Neutrophil (primary cell): ENCODE data around the gene OBSCN.

Experiments used
- H3K27ac ChIP-seq: fragments of 200-600 bp; sonication (generic); 2 replicates; pipeline ENCODE4 v1.5.1; 2016; ENCODE audit warnings: mild to moderate bottlenecking, moderate library complexity
- H3K27me3 ChIP-seq: fragments of 200-600 bp; sonication (generic); 2 replicates; pipeline ENCODE4 v1.6.0; 2016; ENCODE audit warnings: mild to moderate bottlenecking
- H3K36me3 ChIP-seq: fragments of 200-600 bp; sonication (generic); 2 replicates; pipeline ENCODE4 v1.5.1; 2017
- H3K4me1 ChIP-seq, 2 experiments: fragments of 200-600 bp in 1 of 2; sonication (generic) in 1 of 2; 1 replicate in 1 of 2; 2 replicates in 1 of 2; pipeline versions ENCODE4 v1.5.1 to v1.6.1; 2013 to 2016; ENCODE audit warnings: low read depth in 1 of 2, low read length in 1 of 2, mild to moderate bottlenecking in 1 of 2, moderate library complexity in 1 of 2; ENCODE audit not compliant: control insufficient read depth in 1 of 2, insufficient read depth in 1 of 2
- H3K4me3 ChIP-seq, 2 experiments: fragments of 200-600 bp in 1 of 2; sonication (generic) in 1 of 2; 1 replicate in 1 of 2; 2 replicates in 1 of 2; pipeline ENCODE4 v1.5.1; 2013 to 2016; ENCODE audit warnings: low read depth in 1 of 2, low read length in 1 of 2, mild to moderate bottlenecking in 1 of 2, moderate library complexity in 1 of 2
- H3K9me3 ChIP-seq: fragments of 200-600 bp; sonication (generic); 2 replicates; pipeline ENCODE4 v1.5.1; 2016
- TF ChIP-seq, protein P1 (sequence below): fragments of 200-600 bp; sonication (generic); IDR thresholded peaks from 2 replicates; pipeline ENCODE4 v1.5.1; 2016; ENCODE audit warnings: antibody characterized with exemption

OBSCN gene

DNA sequence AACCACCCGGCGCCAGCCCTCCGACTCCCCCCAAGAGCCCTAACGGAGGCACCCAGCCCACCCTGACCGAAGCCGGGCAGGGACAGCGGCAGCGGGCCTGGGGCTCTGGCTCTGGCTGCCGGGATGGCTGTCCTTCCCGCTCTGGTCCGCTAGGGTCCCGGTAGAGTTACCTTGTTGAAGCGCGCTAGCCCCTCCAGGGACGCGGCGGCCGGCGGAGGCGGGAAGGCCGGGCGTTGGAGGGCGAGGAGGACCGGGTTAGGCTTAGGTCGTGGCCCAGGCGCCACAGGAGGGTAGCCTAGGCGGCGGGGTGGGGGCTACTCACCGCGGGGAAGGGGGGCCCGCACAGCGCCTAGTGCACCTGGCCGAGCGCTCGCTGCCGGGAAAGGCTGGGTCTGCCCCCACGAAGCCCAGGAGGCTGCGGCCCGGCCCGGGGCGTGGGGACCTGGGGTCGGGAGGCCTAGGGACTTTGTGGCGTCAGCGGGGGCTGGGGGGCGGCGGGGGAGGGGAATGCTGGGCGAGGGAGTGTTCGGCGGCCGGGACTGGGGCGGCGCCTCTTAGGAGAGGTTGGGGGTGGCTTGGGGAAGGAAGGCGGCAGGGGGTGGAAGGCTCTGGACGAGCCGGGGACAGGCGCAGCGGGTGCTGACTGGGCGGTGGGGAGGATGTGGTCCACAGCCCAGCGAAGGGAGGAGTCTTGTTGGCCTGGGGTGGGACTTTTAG, 208.5 kb downstream of the OBSCN start, which contains the start of gene TRIM17:
TRIM17 (minus strand) TSS at position 645 of the 717 bp plus-strand sequence. CDS start 1,789 bp downstream, outside the sequence.
- Histone ChIP-seq H3K4me3 (no peak within 1 kb of the TSS), H3K27ac (no peak within 1 kb of the TSS), H3K4me1 (peaks cover 0 to 6% of the 10 kb centered on the region in 2 experiments), H3K27me3 (peaks cover 80% of the 10 kb centered on the region), H3K36me3 (peaks cover under 1% of the 10 kb centered on the region), H3K9me3 (no peaks in the 10 kb centered on the region)
- TF ChIP-seq, protein P1, sequence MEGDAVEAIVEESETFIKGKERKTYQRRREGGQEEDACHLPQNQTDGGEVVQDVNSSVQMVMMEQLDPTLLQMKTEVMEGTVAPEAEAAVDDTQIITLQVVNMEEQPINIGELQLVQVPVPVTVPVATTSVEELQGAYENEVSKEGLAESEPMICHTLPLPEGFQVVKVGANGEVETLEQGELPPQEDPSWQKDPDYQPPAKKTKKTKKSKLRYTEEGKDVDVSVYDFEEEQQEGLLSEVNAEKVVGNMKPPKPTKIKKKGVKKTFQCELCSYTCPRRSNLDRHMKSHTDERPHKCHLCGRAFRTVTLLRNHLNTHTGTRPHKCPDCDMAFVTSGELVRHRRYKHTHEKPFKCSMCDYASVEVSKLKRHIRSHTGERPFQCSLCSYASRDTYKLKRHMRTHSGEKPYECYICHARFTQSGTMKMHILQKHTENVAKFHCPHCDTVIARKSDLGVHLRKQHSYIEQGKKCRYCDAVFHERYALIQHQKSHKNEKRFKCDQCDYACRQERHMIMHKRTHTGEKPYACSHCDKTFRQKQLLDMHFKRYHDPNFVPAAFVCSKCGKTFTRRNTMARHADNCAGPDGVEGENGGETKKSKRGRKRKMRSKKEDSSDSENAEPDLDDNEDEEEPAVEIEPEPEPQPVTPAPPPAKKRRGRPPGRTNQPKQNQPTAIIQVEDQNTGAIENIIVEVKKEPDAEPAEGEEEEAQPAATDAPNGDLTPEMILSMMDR = no peak

DNA sequence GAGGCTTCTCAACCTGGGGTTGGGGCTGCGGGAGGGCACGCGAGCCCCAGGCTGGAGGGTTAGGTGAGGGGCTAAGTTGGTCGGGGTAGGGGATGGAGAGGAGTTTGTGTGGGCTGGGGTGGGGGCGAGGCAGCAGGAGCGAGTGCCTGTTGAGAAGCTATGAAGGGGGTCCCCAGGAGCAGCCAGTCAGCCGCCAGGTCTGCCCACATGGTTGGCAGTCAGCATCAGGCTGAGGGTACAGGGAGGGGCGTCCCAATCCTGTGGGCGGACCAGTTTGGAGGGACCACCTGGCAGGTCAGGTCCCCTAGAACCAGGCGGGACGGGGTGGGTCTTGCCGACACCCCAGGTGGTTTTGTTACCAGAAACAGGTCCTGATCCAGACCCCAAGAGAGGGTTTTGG, 209.2 kb downstream of the OBSCN start:
- peaks cover 0 to 6% of the 10 kb centered on the region in 2 experiments for H3K4me1 ChIP-seq
- no peaks in the 10 kb centered on the region for H3K36me3 ChIP-seq
- TF ChIP-seq, protein P1 = no peak
- H3K27me3 ChIP-seq = peaks cover 87% of the 10 kb centered on the region
- no peak overlapping the region for H3K27ac ChIP-seq
- H3K4me3 ChIP-seq = no peak overlapping the region
- H3K9me3 ChIP-seq = no peaks in the 10 kb centered on the region

DNA sequence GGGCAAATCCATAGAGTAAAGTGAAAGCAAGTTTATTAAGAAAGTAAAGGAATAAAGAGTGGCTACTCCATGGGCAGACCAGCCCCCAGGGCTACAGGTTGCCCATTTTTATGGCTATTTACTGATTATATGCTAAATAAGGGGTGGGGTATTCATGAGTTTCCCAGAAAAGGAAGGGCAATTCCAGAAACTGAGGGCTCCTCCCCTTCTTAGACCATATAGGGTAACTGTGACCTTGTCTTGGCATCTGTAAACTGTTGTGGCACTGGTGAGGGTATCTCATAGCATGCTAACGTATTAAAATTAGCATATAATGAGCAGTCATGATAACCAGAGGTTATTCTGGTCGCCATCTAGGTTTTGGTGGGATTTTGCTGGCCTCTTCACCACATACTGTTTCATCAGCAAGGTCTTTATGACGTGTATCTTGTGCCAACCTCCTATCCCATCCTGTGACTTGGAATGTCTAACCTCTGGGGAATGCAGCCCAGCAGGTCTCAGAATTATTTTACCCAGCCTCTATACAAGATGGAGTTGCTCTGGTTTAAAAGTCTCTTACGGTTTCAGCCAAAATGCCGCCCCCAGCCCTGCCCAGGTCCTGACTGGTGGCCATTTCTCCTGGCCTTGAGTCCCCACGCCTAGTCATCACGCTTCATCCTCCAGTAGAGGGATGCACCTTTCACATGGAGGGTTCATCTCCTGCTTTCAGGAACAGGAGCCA, 209.8 kb downstream of the OBSCN start:
- H3K27ac ChIP-seq = no peak overlapping the region
- no peak overlapping the region for H3K4me3 ChIP-seq
- no peaks in the 10 kb centered on the region for H3K9me3 ChIP-seq
- H3K4me1 ChIP-seq = peaks cover 0 to 6% of the 10 kb centered on the region in 2 experiments
- H3K27me3 ChIP-seq = peaks cover 93% of the 10 kb centered on the region
- TF ChIP-seq, protein P1 = no peak
- H3K36me3 ChIP-seq = no peaks in the 10 kb centered on the region

DNA sequence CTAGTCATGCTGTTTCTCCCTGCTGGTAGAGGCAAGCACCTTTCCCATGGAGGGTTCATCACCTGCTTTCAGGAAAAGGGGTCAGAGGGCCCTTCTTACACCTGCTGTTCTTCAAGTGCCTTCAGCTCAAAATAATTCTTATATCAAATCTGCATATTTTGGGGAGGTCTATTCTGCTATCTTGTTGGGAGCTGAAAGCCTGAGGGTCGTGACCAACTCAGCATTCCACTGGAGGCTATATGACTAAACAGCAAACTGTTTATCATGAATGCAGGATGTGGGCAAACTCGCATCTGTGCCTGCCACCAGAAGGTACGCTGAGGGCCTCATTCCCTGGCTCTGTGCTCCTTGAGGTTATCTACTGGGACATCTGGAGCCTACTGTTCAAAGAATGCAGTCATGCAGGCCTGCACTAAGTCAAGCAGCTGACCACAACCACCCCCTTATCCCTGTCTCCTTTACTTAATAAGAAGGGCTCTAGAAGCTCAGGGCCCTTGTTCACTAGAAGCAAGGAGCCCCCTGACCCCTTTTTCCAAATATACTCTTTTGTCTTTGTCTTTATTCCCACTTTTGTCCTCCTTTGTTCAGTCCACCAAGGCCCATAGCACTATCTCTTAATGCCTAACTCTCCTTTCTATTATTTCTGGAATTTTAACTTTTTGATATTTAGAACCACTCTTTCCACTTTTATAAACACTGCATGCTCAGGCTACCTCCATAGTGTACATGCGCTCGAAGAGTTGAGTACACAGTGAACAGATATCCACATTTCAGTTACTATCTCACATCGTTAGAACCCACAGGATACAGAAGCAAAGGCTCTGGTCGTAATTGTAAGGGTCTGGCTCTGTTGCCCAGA, 213.4 kb downstream of the OBSCN start:
- H3K4me1 ChIP-seq = peaks cover 0 to 3% of the 10 kb centered on the region in 2 experiments

More for the DNA sequence above, 213.4 kb downstream of the OBSCN start:
- Histone ChIP-seq H3K9me3 (no peaks in the 10 kb centered on the region), H3K36me3 (no peaks in the 10 kb centered on the region), H3K4me3 (no peak overlapping the region), H3K27me3 (peaks cover 75% of the 10 kb centered on the region), H3K27ac (no peak overlapping the region)
- TF ChIP-seq, protein P1 = no peak
